Hippocampal formation (tissue), 2 donors: ENCODE measurements around the gene RASA2.

Source experiments
- DNase-seq, 2 donors: peaks; one replicate each; lab custom pipeline; 2025; lab: John Stamatoyannopoulos, UW

Gene RASA2, protein sequence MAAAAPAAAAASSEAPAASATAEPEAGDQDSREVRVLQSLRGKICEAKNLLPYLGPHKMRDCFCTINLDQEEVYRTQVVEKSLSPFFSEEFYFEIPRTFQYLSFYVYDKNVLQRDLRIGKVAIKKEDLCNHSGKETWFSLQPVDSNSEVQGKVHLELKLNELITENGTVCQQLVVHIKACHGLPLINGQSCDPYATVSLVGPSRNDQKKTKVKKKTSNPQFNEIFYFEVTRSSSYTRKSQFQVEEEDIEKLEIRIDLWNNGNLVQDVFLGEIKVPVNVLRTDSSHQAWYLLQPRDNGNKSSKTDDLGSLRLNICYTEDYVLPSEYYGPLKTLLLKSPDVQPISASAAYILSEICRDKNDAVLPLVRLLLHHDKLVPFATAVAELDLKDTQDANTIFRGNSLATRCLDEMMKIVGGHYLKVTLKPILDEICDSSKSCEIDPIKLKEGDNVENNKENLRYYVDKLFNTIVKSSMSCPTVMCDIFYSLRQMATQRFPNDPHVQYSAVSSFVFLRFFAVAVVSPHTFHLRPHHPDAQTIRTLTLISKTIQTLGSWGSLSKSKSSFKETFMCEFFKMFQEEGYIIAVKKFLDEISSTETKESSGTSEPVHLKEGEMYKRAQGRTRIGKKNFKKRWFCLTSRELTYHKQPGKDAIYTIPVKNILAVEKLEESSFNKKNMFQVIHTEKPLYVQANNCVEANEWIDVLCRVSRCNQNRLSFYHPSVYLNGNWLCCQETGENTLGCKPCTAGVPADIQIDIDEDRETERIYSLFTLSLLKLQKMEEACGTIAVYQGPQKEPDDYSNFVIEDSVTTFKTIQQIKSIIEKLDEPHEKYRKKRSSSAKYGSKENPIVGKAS

DNA sequence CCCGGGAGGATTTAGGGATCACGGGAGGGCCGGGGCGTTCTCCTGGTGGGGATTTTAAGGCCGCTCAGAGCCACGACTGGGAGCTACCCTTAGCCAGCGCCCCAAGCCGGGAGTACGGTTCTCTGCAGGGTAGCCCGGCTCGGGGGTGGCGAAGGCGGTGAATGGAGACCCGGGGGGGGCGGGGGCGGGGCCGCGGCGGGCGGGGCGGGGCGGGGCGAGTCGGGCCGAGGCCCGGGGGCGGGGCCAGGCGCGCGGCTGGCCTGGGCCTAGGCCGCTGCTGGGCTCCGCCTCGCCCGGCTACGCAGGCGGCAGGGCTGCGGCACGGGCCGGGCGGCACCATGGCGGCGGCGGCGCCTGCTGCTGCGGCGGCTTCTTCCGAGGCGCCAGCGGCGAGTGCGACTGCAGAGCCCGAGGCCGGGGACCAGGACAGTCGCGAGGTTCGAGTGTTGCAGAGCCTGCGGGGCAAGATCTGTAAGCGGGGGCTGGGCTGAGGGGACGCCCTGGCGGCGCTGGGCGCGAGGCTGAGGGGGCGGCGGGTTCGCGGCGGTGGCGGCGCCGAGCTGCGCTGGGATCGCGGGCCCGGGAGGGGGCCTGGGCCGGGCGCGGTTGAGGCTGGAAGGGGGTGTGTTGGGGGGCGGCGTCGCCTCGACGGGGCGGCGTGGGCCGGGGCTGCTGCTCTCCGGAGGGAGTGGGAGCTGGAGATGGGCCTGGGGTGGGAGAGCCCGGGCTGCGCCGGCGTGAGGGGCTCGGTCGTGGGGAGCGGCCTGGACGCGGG is at the start of gene RASA2:
Gene RASA2 (plus strand): TSS at position 282 of the 775 bp plus-strand sequence. CDS start 57 bp downstream, at position 339.
- peak; percentile 65 to 75 for DNase-seq

DNA sequence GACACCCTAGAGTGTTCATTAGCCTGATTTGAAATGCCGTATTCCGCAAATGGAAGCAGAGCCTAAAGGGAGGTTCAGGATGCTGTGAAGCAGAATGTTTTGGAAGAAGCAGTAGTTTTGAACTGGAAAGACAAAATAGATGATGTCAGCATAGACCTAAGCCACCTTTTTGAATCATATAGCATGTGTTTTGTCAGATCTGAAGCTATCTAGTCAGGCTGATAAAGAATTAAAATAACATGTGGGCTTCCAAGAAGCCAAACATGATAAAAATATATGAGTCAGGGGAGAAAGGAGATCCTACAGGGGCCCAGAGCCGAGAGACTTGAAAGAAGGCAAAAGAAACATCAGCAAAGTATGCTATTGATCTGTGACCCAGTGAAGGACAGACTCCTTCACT is 47.2 kb upstream of the RASA2 start:
- no peak for DNase-seq

DNA sequence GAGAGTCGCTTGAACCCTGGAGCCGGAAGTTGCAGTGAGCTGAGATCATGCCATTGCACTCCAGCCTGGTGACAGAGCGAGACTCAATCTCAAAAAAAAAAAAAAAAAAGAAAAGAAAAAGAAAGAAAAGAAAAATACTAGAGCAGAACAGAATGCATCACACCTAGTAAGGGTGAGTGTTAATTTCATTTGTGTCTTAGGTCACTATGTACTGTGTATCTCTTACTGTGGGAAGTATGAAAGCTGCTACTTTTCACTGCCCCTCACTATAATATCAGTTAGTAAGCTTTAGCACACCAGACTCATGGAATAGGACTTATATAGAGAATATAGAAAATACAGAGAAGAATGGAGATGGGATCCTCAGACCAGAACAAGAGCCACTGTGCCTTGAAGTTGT is 45.9 kb upstream of the RASA2 start:
- no peak for DNase-seq

- DNase-seq = peak in 1 of 2 donors; percentile 18
Observed at GRCh38 chr3:141441381-141442364, 45.2 kb upstream of the RASA2 start.

GRCh38 chr3:141442446-141442845 is 44.4 kb upstream of the RASA2 start:
- no peak for DNase-seq

DNA sequence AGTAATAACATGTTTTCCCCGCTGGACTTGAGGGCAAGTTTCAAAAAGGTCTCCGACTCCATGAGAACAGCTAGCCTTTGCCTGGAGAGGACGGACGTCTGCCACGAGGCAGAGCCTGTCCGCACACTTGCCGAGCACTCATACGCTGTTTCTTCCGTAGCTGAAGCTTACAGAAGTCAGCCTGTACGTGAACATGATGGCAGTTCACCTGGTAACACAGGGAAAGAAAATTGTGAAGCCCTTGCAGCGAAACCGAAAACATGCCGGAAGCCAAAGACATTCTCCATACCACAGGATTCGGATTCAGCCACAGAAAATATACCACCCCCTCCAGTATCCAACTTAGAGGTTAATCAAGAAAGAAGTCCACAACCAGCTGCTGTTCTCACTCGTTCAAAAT is 43.9 kb upstream of the RASA2 start:
- DNase-seq = no peak

DNA sequence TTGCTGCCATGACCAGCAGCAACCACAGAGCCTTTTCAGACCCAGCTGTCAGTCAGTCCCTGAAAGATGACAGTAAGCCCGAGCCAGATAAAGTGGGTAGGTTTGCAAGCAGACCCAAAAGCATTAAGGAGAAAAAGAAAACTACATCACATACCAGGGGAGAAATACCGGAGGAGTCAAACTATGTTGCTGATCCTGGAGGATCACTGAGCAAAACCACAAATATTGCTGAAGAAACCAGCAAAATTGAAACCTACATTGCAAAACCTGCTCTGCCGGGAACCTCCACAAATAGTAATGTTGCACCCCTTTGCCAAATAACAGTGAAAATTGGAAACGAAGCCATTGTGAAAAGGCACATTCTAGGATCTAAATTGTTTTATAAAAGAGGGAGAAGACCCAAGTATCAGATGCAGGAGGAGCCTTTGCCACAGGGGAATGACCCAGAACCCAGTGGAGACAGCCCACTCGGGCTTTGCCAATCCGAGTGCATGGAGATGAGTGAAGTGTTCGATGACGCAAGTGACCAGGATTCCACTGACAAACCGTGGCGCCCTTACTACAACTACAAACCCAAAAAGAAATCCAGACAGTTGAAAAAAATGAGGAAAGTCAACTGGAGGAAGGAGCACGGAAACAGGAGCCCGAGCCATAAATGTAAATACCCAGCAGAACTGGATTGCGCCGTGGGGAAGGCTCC is 42.1 kb upstream of the RASA2 start:
- no peak for DNase-seq

DNA sequence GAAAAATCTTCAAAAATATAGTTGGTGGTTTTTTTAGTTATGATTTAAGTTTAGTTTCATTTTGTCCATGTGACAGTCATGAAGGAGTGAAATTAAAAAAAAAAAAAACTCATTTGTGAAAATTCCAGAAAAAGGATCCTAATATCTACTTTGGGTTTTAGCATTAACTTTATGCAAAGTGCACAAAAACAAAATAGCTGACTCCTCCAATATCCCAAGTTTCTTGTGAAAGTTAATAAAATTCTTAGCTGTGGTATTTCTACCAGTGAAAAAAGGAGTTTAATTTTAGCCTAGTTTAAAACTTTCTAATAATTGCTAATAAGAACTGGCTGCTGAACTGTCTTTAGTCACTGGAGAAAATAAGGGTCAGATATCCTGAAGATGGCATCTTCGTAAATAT is 40.8 kb upstream of the RASA2 start:
- DNase-seq = no peak

- DNase-seq = no peak
Observed at GRCh38 chr3:141446737-141447136, 40.1 kb upstream of the RASA2 start.

- no peak for DNase-seq
Observed at GRCh38 chr3:141447383-141447782, 39.4 kb upstream of the RASA2 start.

DNA sequence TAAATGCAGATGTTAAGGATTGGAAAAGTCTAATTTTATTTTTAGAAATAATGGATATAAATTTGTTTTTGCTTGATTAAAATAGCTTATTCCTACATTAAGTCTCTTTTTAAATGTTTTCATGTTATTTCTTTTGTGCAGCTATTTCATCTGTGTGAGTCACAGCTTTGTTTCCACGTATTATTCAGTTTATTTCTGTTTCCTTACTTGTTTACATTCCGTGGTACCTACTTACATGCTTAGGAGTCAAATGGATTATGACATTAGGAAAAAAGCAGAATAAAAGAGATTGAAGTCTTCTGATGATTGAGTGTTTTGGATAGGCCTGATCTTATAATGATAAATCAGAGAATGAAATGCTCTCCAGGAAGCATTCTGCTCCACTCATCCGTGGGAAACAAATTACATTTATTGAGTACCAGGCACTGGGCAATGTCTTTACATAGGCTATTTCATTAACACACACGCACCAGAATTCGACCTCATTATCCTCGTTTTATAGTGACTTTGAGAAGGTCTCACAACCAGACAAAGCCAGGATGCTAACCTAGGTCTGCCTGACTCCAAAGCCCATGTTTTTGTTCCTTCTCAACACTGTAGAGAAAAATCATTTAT is 38.1 kb upstream of the RASA2 start:
- DNase-seq = no peak

DNA sequence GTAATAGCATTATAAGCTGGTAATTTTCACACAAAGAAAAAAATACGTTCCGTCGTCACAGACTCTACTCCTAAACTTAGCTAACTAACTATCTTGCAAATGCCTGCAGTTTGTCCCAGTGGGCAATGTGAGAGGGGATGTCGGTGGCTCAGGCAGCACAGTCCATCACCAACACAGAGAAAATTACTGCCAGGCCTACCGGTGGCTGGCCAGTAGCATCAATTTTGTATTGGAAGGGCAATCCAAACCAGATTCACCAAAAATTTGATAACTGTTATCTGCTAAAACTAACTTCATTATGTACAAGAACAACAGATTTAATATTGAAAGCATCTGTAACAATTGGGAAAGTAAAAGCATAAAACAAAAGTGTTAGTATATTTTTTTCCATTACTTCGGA is 37.4 kb upstream of the RASA2 start:
- DNase-seq = no peak

DNA sequence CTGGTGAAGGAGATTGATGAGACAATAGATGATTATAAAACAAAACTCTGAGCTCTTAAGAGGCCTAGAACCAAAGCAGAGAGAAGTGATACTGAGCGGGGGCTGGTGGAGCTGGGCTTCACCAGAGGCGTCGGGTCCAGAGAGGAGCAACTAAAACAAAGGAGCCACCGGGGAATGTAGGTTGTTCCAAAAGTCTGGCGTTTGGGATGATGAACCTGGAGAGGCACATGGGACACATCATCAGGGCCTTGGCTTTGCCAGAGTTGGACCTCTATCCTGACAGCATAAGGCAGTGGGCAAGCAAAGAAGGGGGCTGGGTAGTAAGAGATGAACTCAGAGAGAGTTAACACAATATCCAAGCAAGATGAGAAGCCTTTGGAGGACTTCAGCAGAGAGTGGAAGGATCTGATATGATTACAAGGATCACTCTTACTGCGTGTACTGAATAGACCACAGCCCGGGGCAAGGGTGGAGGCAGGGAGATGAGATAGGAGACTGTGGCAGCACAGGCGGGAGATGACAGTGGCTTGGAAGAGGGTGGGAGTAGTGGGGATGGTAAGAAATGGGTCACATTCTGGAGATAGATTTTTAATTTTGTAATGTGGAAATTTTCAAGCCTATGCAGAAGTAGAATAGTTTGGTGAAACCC is 36.0 kb upstream of the RASA2 start:
- no peak for DNase-seq

- peak; percentile 18 to 68 for DNase-seq
Observed at GRCh38 chr3:141452045-141452444, 34.8 kb upstream of the RASA2 start.

GRCh38 chr3:141452773-141453172 is 34.1 kb upstream of the RASA2 start:
- no peak for DNase-seq

DNA sequence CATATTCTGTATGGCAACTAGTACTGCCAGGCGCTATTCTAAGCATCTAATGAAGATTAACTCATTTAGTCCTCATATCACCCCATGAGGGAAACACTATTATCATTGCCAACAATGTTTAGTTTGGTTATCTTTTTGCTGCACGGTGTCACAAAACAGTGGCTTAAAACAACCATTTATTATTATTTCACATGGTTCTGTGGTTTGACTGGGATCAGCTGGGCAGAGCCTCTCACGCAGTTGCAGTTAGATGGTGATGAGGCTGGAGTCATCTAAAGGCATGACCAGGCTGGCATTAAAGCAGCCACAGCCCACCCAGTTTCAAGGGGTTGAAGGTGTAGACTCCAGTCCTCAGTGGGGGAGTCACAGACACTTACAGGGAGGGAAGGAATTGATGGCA is 32.8 kb upstream of the RASA2 start:
- DNase-seq = no peak

GRCh38 chr3:141454906-141455602 is 31.8 kb upstream of the RASA2 start:
- DNase-seq = peak in 1 of 2 donors; percentile 48

- no peak for DNase-seq
Observed at GRCh38 chr3:141455603-141456300, 31.1 kb upstream of the RASA2 start.
